ENCODE results near the gene MAT2B.

MAT2B gene

DNA sequence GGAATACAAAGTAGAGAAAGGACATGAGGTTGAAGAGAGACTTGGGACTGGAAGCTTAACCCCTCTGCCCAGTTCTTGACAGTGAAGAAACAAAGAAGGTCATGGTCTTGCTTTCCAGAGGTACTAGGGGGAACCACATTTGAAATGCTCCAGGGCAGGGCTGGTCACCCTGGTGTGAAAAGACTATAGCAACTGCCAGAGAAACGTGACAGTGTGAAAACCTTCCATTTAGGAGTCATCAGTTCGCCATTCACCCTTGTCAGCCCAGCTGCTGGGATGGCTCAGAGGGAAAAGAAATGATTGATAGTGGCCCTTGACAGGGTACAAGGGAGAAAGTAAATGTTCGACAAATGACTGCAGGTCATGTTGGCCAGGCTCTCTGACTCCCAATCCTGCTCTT lies 56.7 kb downstream of the MAT2B start:
- DNase-seq = no peak

DNA sequence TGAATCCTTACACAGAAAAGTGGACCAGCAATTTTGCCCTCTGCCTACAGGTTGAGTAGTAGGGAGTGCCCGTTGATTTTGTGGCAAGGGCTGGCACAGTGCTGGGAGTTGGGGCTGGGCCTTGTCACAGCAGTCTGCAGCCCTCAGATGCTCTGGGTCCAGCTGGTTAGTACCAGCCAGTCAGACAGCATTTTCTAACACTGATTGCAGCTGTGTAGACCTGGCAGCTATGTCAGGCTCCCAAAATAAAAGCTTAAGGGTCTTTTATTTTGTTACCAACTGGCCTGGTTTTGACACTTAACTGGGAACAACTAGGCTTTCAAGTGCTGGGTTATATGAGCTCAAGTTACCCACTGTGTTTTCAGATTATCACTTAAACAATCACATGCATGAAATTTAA lies 57.7 kb downstream of the MAT2B start:
- DNase-seq = no peak

DNA sequence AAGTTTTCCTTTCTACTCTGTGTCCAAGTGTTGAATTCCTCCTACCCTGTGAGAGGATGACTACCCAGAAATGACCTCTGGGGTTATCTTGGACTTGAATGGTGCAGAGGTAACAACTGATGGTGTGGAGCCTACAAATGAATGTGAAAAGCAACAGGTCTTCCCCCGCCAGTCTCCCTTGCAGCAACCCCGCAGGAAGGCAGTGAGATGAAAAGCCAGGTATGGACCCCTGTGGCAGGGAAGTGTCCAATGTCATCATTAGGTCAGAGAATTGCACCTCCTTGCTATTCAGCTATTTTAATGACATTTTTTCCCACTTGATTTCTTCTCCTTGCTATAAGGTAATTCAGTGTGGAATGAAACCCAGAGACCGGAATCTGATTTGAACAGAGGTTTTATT lies 58.5 kb downstream of the MAT2B start:
- no peak for DNase-seq

DNA sequence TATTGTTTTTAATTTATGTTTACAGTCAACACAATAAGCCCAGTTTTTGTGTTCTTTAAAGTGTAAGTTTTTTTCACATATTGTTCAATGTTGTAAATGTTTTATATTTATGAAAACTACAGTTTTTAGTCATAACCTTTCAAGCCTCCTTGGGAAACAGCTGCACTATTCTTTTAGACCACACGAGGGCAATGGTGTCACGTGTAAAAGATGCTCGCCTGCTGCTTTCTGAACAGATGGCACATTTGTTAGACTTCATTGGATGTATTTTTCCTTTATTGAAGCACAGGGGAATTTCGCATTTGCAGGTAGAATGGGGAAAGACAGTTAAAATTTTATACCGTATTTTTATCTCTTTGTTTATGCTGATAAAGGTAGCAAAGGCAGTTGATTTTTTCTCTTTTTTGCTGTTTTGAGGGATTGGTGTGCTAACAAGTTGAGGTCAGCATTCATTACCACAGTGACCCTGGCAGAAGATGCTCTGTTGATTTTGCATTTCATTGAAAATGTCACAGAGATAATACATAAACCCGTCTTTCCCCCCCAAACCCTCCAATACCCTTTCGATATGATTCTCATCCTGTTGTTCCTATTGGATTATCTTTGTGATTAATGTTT lies 59.0 kb downstream of the MAT2B start:
- DNase-seq = peak; percentile 6

- DNase-seq = no peak
These were observed 60.1 kb downstream of the MAT2B start for GRCh38 chr5:163565492-163565891.

DNA sequence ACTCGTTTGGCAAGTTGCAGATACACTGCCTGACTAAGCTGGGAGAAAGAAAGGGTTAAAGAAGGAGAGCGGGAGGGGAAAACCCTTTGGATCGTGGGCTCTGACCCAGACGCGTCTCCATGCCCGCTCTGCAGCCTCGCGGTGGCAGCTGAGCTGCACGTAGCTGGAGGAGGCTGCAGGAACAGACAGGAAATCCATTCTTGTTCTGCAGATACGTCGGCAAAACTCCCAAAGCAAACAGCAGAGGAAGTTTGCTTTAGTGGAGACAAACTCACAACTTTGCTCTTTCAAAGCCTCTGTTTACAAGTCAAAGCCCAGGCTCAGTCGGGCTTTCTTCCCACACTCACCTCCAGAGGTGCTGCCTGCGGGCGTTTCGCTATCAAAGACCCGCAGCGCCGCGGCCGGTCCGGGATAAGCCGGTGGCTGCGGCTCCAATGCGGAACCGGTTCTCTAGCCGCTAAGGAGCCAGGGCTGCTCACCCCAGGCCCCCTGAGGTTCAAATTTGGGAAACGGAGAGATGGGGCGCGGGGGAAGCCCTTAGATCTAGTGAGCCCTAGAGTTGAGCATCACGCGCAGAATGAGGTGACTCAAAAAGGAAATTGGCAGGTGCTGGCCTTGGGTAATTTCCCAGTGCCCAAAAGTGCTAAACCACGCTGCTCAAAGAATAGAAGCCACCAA lies 60.7 kb downstream of the MAT2B start:
- DNase-seq = no peak

- DNase-seq = no peak
These were observed 61.3 kb downstream of the MAT2B start for GRCh38 chr5:163566678-163567077.

GRCh38 chr5:163567811-163568210 lies 62.4 kb downstream of the MAT2B start:
- DNase-seq = no peak

Measured in KG1 (cell line).